Suprapubic skin (tissue), 4 donors: Measurements from ENCODE around the gene RB1. TPM values are rescaled to one million over a fixed set of nuclear protein-coding genes. Genes with fewer than 3 reads are reported as not detected.

Source experiments
- DNase-seq, 2 donors: peaks; one replicate each; pipeline ENCODE4 v3.0.0-alpha.2; 2019; ENCODE audit warnings: low spot score in 2 of 2
- H3K27ac ChIP-seq: fragments of 200-600 bp; sonication (generic); one replicate; pipeline ENCODE4 v1.5.1; 2019
- H3K27me3 ChIP-seq: fragments of 200-600 bp; sonication (generic); one replicate; pipeline ENCODE4 v1.5.1; 2019
- H3K36me3 ChIP-seq: fragments of 200-600 bp; sonication (generic); one replicate; pipeline ENCODE4 v1.5.1; 2019
- H3K4me1 ChIP-seq: fragments of 200-600 bp; sonication (generic); one replicate; pipeline ENCODE4 v1.5.1; 2019
- H3K4me3 ChIP-seq: fragments of 200-600 bp; sonication (generic); one replicate; pipeline ENCODE4 v1.5.1; 2019; ENCODE audit warnings: mild to moderate bottlenecking
- H3K9me3 ChIP-seq: fragments of 200-600 bp; sonication (generic); one replicate; pipeline ENCODE4 v1.5.1; 2019
- EP300 ChIP-seq: sonication (generic); formaldehyde crosslinking; IDR thresholded peaks from one replicate; pipeline ENCODE4 v1.6.1; 2017; ENCODE audit warnings: antibody characterized with exemption
- POLR2A ChIP-seq, 2 donors: fragments of 450-650 bp; IDR thresholded peaks; one replicate each; pipeline ENCODE4 v1.6.1; 2017; ENCODE audit warnings: antibody characterized with exemption in 2 of 2, mild to moderate bottlenecking in 2 of 2, moderate library complexity in 2 of 2
- POLR2AphosphoS5 ChIP-seq, 3 donors: sonication (generic); formaldehyde crosslinking; IDR thresholded peaks; one replicate each; pipeline ENCODE4 v1.6.1; 2017; ENCODE audit warnings: antibody characterized with exemption in 3 of 3
- WGBS: methylation state at CpG from one replicate; pipeline ENCODE4 v1.1.5; 2018; 5-methylcytosine and 5-hydroxymethylcytosine counted together
- total RNA-seq, 4 donors: library from RNA; depleted of rRNA; stranded (reverse); fragments of >200 nt; gene quantifications; one replicate each; pipeline ENCODE4 v1.1.0, GENCODE V29; 2016
- TF ChIP-seq, protein P1 (sequence below), 2 donors: fragments of 200-600 bp in 1 of 2; fragments of 450-650 bp in 1 of 2; sonication (generic) in 1 of 2; IDR thresholded peaks; one replicate each; pipeline ENCODE4 v1.5.1; 2016 to 2019; ENCODE audit warnings: antibody characterized with exemption in 2 of 2, mild to moderate bottlenecking in 1 of 2, moderate library complexity in 1 of 2

Gene RB1
- total RNA-seq, 4 donors from 2014 or later = 18.0 to 31.5 (median 20.7) TPM

DNA sequence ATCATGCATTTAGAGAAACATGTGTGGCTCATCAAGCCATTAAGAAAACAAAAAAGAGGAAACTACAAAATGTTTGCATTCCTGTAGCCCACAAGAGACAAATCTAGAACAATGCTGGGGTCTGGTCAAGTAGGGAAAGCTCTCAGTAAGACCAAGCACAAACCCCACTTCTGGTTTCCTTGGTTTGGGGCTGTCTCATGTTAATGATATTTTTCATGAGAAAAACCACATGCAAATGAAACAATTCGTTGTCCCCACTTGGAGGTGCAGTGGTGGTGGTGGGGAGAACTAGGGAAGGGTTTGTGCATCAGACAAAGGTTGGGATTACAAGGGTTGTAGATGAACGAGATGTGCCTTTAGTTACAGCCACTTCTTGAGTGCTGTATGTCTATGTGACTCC lies 7.0 kb upstream of the RB1 start:
- 80% methylated on average over 2 of the region's 2 CpGs for WGBS
- H3K4me3 ChIP-seq = no peak overlapping the region
- no peaks in the 10 kb centered on the region for H3K9me3 ChIP-seq
- no peaks in the 10 kb centered on the region for H3K27me3 ChIP-seq
- DNase-seq = no peak
- H3K27ac ChIP-seq = no peak overlapping the region
- H3K4me1 ChIP-seq = no peaks in the 10 kb centered on the region
- H3K36me3 ChIP-seq = no peaks in the 10 kb centered on the region
- TF ChIP-seq POLR2A (IDR thresholded peaks at IDR 0.05) (no peak), POLR2AphosphoS5 (IDR thresholded peaks at IDR 0.05) (no peak), EP300 (no peak)
- TF ChIP-seq, protein P1, sequence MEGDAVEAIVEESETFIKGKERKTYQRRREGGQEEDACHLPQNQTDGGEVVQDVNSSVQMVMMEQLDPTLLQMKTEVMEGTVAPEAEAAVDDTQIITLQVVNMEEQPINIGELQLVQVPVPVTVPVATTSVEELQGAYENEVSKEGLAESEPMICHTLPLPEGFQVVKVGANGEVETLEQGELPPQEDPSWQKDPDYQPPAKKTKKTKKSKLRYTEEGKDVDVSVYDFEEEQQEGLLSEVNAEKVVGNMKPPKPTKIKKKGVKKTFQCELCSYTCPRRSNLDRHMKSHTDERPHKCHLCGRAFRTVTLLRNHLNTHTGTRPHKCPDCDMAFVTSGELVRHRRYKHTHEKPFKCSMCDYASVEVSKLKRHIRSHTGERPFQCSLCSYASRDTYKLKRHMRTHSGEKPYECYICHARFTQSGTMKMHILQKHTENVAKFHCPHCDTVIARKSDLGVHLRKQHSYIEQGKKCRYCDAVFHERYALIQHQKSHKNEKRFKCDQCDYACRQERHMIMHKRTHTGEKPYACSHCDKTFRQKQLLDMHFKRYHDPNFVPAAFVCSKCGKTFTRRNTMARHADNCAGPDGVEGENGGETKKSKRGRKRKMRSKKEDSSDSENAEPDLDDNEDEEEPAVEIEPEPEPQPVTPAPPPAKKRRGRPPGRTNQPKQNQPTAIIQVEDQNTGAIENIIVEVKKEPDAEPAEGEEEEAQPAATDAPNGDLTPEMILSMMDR (IDR thresholded peaks at IDR 0.05) = no peak

DNA sequence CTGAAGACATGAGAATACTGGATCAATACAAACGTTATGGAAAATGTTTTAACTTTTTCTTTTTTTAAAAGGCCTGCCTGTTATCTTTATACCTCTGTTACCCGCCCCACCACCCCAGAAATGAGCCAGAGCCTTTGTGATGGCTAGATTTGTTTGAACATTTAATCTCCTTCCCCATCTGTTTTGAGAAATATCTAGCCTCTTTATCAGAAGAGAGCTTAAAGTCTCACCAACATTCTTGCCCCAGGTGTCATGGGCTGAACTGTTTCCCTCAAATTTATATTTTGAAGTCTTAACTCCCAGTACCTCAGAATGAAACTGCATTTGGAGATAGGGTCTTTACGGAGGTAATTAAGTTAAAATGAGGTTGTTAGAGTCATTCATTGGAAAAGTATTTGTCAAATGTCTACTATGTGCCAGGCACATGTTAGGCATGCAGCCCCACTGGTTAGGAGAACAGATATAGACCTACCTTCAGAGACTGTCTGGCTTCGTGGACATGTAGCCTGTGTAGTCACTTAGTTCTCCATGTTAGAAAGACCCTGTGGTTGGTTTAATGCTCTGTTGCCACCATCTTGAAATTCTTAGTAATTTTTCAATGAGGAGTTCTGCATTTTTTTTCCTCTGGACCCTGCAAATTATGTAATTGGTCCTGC lies 6.3 kb upstream of the RB1 start:
- H3K27ac ChIP-seq = no peak overlapping the region

DNA sequence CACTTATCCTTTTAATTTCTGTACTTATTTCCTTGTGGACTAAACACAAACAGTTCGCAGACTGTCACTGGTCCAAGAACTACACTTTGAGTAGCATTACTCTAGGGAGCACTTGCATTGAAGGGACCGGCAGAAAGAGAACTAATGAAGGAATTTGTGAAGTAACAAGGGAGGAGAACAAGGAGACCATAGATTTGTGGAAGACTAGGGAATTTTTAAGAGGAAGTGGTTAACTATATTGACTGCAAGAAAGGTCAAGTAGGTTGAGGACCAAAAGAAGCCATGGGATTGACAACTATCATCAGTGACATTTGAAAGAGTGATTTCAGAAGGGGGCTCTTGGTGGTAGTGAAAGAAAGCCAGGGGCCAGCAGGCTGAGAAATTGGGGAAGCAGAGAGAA lies 4.0 kb upstream of the RB1 start:
- no peak overlapping the region for H3K27ac ChIP-seq
- no peaks in the 10 kb centered on the region for H3K27me3 ChIP-seq
- H3K4me1 ChIP-seq = peaks cover 5% of the 10 kb centered on the region
- H3K9me3 ChIP-seq = no peaks in the 10 kb centered on the region
- WGBS = 80% methylated on average over 2 of the region's 2 CpGs
- no peak overlapping the region for H3K4me3 ChIP-seq
- no peak for DNase-seq
- H3K36me3 ChIP-seq = no peaks in the 10 kb centered on the region
- TF ChIP-seq POLR2AphosphoS5 (IDR thresholded peaks at IDR 0.05) = no peak
- TF ChIP-seq EP300 = no peak
- no peak for TF ChIP-seq POLR2A (IDR thresholded peaks at IDR 0.05)
- TF ChIP-seq, protein P1 (IDR thresholded peaks at IDR 0.05) = no peak

More for the DNA sequence above, 6.3 kb upstream of the RB1 start:
- no peaks in the 10 kb centered on the region for H3K9me3 ChIP-seq
- no peaks in the 10 kb centered on the region for H3K36me3 ChIP-seq
- no peaks in the 10 kb centered on the region for H3K27me3 ChIP-seq
- 64% methylated on average over 4 of the region's 4 CpGs for WGBS
- no peaks in the 10 kb centered on the region for H3K4me1 ChIP-seq
- no peak overlapping the region for H3K4me3 ChIP-seq
- TF ChIP-seq POLR2A (IDR thresholded peaks at IDR 0.05) (no peak), EP300 (no peak), POLR2AphosphoS5 (IDR thresholded peaks at IDR 0.05) (no peak)
- TF ChIP-seq, protein P1 (IDR thresholded peaks at IDR 0.05) = no peak
- DNase-seq = no peak

GRCh38 chr13:48302871-48303358 lies 636 bp upstream of the RB1 start:
- Histone ChIP-seq H3K27ac (peak overlapping the region; percentile 97), H3K27me3 (no peaks in the 10 kb centered on the region), H3K36me3 (peaks cover under 1% of the 10 kb centered on the region), H3K4me3 (peak overlapping the region; percentile 87), H3K4me1 (peaks cover 20% of the 10 kb centered on the region), H3K9me3 (no peaks in the 10 kb centered on the region)
- WGBS = 8% methylated on average over 12 of the region's 12 CpGs
- no peak for DNase-seq
- TF ChIP-seq POLR2A (IDR thresholded peaks at IDR 0.05) (no peak), POLR2AphosphoS5 (IDR thresholded peaks at IDR 0.05) (no peak), EP300 (no peak)
- TF ChIP-seq, protein P1 (IDR thresholded peaks at IDR 0.05) = no peak

GRCh38 chr13:48304143-48304876 lies 759 bp downstream of the RB1 start:
- Histone ChIP-seq H3K4me3 (peak overlapping the region; percentile 87), H3K9me3 (no peaks in the 10 kb centered on the region), H3K27ac (peak overlapping the region; percentile 97), H3K4me1 (peaks cover 23% of the 10 kb centered on the region), H3K27me3 (no peaks in the 10 kb centered on the region), H3K36me3 (peaks cover 5% of the 10 kb centered on the region)
- TF ChIP-seq POLR2A (IDR thresholded peaks at IDR 0.05) = no peak
- TF ChIP-seq, protein P1 (IDR thresholded peaks at IDR 0.05) = no peak
- no peak for TF ChIP-seq POLR2AphosphoS5 (IDR thresholded peaks at IDR 0.05)
- under 1% methylated on average over 32 of the region's 36 CpGs for WGBS
- no peak for DNase-seq
